ENCODE data around the gene SPATA25.
A peak's percentile ranks its signal among the peaks of the same experiment; 100 is the strongest.

Gene SPATA25

DNA sequence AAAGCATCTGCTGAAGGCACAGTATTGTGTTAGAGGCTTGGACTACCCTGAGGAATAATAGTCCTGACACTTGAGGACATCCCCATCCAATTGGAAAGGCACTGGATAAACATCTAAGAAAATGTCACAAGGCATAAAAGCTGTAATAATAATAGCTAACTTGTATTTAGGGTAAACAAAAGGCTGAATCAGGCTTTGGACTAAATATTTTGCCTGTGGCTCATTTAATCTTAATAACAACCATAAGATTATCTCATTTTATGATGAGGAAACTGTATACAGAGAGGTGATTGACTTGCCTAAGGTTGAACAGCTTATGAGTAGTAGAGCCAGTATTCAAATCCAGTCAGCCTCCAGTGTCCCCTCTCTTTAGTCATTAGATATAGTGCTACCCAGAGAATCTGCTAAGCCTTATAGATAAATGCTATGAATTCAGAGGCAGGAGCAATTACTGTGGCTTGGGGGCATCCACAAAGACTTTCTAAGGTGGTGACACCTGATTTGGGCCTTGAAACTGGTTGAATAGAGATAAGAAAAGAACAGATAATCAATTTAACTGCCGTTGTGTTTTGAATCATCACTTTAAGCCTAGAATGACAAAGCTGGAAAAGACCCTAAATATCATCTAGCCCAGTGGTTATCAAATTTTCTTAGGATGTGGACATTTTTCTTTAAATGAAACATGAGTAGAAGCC lies 13.9 kb downstream of the SPATA25 start:
- Histone ChIP-seq H3K36me3 (ENCODE audit: insufficient read depth, low read depth, low read length) (peaks cover 18% of the 10 kb centered on the region), H3K9me3 (ENCODE audit: insufficient read depth, low read depth, low read length) (no peaks in the 10 kb centered on the region), H3K9ac (ENCODE audit: low read depth, low read length) (no peak overlapping the region), H3K27me3 (ENCODE audit: insufficient read depth, low read length) (no peaks in the 10 kb centered on the region), H3K4me1 (ENCODE audit: insufficient read depth, low read length) (no peaks in the 10 kb centered on the region), H3K27ac (ENCODE audit: low read length) (no peak overlapping the region), H3K4me3 (ENCODE audit: low read length) (no peak overlapping the region)

DNA sequence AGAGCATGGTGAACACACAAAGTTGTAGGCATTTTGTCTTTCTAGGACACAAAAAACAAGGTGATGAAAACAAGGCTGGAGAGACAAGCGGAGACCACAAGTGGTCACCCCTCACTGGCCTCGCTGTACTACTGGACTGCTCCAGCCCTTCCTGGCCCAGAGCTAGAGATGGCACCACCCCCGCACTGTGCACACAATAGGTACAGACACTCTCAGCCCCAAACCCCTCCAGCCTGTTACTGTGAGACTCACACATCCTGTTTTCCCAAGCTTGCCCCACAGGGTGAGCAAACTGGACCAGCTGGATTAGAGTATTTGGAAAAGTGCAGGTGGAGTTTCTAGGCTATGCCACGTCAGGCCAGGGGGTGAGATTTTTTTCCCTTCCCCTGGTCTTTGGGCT lies 14.8 kb downstream of the SPATA25 start:
- no peak overlapping the region for H3K27ac ChIP-seq (ENCODE audit: low read length)
- H3K4me1 ChIP-seq (ENCODE audit: insufficient read depth, low read length): no peaks in the 10 kb centered on the region
- H3K9ac ChIP-seq (ENCODE audit: low read depth, low read length): no peak overlapping the region

DNA sequence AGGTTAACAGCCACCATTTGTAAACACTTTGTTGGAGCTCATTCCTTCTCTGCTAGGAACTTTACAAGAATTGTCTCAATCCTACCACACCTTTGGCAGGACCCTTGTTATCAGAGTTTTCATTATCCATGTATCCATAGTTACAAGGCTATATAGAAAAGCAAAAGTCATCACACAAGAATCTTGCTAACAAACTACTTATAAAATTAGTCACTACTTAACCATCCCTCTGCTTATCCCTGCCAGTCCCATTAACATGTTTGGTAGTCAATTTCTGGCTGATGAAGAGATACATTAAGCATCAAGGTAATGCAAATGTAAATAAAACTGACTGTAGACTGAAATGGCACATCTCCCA lies 19.6 kb downstream of the SPATA25 start:
- Histone ChIP-seq H3K27me3 (ENCODE audit: insufficient read depth, low read length) (no peaks in the 10 kb centered on the region), H3K9ac (ENCODE audit: low read depth, low read length) (no peak overlapping the region), H3K27ac (ENCODE audit: low read length) (no peak overlapping the region), H3K4me3 (ENCODE audit: low read length) (no peak overlapping the region), H3K36me3 (ENCODE audit: insufficient read depth, low read depth, low read length) (no peaks in the 10 kb centered on the region), H3K9me3 (ENCODE audit: insufficient read depth, low read depth, low read length) (no peaks in the 10 kb centered on the region), H3K4me1 (ENCODE audit: insufficient read depth, low read length) (no peaks in the 10 kb centered on the region)

More for the DNA sequence above, 14.8 kb downstream of the SPATA25 start:
- Histone ChIP-seq H3K4me3 (ENCODE audit: low read length) (no peak overlapping the region), H3K9me3 (ENCODE audit: insufficient read depth, low read depth, low read length) (no peaks in the 10 kb centered on the region), H3K36me3 (ENCODE audit: insufficient read depth, low read depth, low read length) (peaks cover 12% of the 10 kb centered on the region; the same call in 1 of the 2 replicates), H3K27me3 (ENCODE audit: insufficient read depth, low read length) (no peaks in the 10 kb centered on the region)

DNA sequence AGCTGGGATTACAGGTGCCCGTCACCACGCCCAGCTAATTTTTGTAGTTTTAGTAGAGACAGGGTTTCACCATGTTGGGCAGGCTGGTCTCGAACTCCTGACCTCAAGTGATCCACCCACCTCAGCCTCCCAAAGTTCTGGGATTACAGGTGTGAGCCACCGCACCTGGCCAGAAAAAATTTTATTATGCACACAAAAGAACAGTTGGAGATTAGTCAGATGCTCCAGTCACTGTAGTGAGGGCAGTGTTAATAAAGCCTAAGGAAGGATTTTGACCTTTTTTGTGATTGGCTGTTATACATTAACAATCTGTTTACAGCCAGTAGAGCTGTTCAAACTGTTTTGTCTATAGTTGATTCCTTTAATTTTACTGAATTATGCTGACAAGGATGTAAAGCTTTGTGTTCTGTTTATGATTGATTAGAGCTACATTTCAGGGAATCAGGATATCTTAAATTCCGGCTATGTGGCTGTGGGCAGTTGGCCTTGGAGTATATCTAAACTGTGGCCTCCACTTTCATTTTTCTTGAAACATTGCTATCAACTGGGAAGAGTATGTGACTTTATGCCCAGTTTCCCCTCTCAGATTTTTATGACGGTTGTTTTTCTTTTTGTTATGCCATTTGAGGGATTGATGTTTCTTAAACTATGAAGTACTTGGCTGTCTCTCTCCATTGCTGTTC lies 20.1 kb downstream of the SPATA25 start:
- Histone ChIP-seq H3K27ac (ENCODE audit: low read length) (no peak overlapping the region), H3K4me1 (ENCODE audit: insufficient read depth, low read length) (no peaks in the 10 kb centered on the region), H3K27me3 (ENCODE audit: insufficient read depth, low read length) (no peaks in the 10 kb centered on the region), H3K36me3 (ENCODE audit: insufficient read depth, low read depth, low read length) (no peaks in the 10 kb centered on the region), H3K4me3 (ENCODE audit: low read length) (no peak overlapping the region), H3K9ac (ENCODE audit: low read depth, low read length) (no peak overlapping the region), H3K9me3 (ENCODE audit: insufficient read depth, low read depth, low read length) (no peaks in the 10 kb centered on the region)

DNA sequence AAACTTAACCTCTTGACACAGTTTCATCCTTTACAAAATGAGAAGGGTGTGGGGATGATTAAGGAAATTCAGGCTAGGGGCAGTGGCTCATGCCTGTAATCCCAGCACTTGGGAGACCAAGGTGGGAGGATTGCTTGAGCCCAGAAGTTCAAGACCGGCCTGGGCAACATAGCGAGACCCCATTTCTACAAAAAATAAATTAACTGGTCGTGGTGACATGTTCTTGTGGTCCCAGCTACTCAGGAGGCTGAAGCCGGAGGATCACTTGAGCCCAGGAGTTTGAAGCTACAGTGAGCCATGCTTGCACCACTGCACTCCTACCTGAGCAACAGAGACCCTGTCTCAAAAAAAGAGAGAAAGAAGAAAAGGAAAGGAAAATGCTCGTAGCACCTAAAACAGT lies 21.0 kb downstream of the SPATA25 start:
- no peaks in the 10 kb centered on the region for H3K27me3 ChIP-seq (ENCODE audit: insufficient read depth, low read length)
- H3K9ac ChIP-seq (ENCODE audit: low read depth, low read length): no peak overlapping the region
- no peaks in the 10 kb centered on the region for H3K4me1 ChIP-seq (ENCODE audit: insufficient read depth, low read length)
- no peaks in the 10 kb centered on the region for H3K9me3 ChIP-seq (ENCODE audit: insufficient read depth, low read depth, low read length)
- H3K36me3 ChIP-seq (ENCODE audit: insufficient read depth, low read depth, low read length): no peaks in the 10 kb centered on the region
- H3K4me3 ChIP-seq (ENCODE audit: low read length): no peak overlapping the region
- H3K27ac ChIP-seq (ENCODE audit: low read length): no peak overlapping the region

DNA sequence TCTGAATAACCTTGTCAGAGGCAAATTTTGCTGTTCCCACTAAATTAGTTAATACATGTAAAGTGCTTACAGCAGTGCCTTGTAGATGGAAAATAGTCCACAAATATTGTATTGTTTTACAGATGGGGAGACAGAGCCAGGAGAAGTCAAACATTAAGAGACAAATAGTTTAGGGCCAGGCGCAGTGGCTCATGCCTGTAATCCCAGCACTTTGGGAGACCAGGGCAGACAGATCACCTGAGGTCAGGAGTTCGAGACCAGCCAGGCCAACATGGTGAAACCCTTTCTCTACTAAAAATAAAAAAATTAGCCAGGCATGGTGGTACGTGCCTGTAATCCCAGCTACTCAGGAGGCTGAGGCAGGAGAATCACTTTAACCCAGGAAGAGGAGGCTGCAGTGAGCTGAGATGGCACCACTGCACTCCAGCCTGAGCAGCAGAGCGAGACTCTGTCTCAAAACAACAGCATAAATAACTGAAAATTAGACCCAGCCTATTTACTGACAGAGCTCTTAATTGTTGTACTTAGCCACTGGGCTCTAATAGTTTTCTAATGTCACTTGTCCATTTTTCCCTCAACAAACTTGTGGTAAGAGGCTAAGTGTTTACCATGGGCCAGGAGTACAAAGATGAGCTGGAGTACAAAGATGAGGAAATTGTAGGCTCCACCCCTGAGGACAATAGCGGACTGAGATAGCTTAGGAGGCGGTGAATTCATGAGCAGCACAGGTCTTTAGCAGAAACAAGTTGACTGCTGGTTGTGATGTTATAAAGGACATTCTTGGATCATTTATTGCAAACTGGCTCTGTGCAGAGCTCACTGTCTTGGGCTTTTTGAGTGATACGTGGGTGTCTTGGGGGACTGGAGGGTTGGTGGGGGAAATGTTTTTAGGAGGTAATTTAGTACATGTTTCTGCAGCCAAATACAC lies 23.6 kb downstream of the SPATA25 start:
- Histone ChIP-seq H3K9me3 (ENCODE audit: insufficient read depth, low read depth, low read length) (no peaks in the 10 kb centered on the region), H3K36me3 (ENCODE audit: insufficient read depth, low read depth, low read length) (no peaks in the 10 kb centered on the region), H3K4me1 (ENCODE audit: insufficient read depth, low read length) (no peaks in the 10 kb centered on the region; the same call in 1 of the 2 replicates), H3K27ac (ENCODE audit: low read length) (no peak overlapping the region), H3K27me3 (ENCODE audit: insufficient read depth, low read length) (no peaks in the 10 kb centered on the region), H3K9ac (ENCODE audit: low read depth, low read length) (no peak overlapping the region), H3K4me3 (ENCODE audit: low read length) (no peak overlapping the region)

DNA sequence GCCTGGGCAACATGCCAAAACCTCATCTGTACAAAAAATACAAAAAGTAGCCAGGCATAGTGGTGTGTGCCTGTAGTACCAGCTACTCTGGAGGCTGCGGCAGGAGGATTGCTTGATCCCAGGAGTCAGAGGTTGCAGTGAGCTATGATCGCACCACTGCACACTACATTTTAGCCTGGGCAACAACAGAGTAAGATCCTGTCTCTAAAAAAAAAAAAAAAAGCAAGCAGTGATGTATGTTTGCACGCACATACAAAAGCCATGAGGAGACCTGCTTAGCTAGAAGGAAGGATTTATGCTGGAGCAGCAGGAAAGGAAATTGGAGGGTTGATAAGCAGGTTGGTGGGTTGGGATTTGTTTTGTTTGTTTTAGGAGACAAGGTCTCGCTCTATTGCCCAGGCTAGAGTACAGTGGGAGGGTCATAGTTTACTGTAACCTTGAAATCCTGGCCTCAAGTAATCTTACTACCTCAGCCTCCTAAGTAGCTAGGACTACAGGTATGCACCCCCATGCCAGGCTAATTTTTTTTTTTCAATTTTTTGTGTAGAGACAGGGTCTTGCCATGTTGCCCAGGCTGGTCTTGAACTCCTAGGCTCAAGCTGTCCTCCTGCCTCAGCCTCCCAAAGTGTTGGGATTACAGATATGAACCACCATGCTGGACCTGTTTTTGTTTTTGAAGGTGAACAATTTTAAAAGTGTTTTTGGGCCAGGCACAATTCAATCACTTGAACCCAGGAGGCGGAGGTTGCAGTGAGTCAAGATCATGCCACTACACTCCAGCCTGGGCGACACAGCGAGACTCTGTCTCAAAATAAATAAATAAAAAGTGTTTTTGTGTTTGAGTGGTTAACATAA lies 26.0 kb downstream of the SPATA25 start:
- Histone ChIP-seq H3K27ac (ENCODE audit: low read length) (no peak overlapping the region), H3K9ac (ENCODE audit: low read depth, low read length) (no peak overlapping the region), H3K9me3 (ENCODE audit: insufficient read depth, low read depth, low read length) (no peaks in the 10 kb centered on the region), H3K27me3 (ENCODE audit: insufficient read depth, low read length) (no peaks in the 10 kb centered on the region), H3K4me3 (ENCODE audit: low read length) (no peak overlapping the region), H3K36me3 (ENCODE audit: insufficient read depth, low read depth, low read length) (no peaks in the 10 kb centered on the region), H3K4me1 (ENCODE audit: insufficient read depth, low read length) (no peaks in the 10 kb centered on the region; the same call in 1 of the 2 replicates)

DNA sequence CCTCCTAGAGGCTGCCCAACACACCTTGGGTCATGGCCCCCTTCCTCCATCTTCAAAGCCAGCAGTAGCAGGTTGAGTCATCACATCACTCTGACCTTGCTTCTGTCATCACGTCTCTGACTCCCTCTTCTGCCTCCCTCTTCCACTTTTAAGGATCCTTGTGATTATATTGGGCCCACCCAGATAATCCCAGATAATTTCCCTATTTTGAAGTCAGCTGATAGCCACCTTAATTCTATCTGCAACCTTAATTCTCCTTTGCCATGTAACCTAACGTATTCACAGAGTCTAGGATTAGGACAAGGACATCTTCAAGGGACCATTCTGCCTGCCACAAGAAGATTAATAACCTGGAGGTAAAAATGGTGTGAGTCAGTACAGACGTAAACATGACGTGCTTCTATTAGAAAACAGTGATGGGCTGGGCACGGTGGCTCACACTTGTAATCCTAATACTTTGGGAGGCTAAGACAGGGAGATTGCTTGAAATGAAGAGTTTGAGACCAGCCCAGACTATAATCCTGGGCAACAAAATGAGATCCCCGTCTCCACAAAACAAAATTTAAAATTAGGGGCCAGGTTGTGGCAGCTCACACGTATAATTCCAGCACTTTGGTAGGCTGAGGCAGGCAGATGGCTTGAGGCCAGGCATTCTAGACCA lies 26.7 kb downstream of the SPATA25 start:
- Histone ChIP-seq H3K27me3 (ENCODE audit: insufficient read depth, low read length) (no peaks in the 10 kb centered on the region), H3K9ac (ENCODE audit: low read depth, low read length) (no peak overlapping the region), H3K4me3 (ENCODE audit: low read length) (no peak overlapping the region), H3K27ac (ENCODE audit: low read length) (no peak overlapping the region), H3K9me3 (ENCODE audit: insufficient read depth, low read depth, low read length) (no peaks in the 10 kb centered on the region), H3K36me3 (ENCODE audit: insufficient read depth, low read depth, low read length) (no peaks in the 10 kb centered on the region), H3K4me1 (ENCODE audit: insufficient read depth, low read length) (no peaks in the 10 kb centered on the region; the same call in 1 of the 2 replicates)

DNA sequence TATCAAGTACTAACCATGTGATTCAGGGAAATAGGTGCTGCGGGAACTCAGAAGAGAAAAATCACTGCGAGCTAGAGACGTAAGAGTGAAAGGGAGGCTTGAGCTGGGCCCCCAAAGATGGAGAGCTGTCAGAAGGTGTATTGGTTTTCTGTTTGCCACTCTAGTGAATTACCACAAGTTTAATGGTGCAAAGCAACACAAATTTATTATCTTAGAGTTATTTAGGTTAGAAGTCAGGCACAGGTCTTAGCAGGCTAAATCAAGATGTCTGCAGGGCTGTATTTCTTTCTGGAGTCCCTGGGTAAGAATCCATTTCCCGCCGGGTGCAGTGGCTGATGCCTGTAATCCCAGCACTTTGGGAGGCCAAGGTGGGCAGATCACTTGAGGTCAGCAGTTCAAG lies 27.5 kb downstream of the SPATA25 start:
- Histone ChIP-seq H3K9me3 (ENCODE audit: insufficient read depth, low read depth, low read length) (no peaks in the 10 kb centered on the region), H3K36me3 (ENCODE audit: insufficient read depth, low read depth, low read length) (no peaks in the 10 kb centered on the region), H3K27me3 (ENCODE audit: insufficient read depth, low read length) (no peaks in the 10 kb centered on the region), H3K4me1 (ENCODE audit: insufficient read depth, low read length) (peaks cover 3% of the 10 kb centered on the region; the same call in 1 of the 2 replicates), H3K9ac (ENCODE audit: low read depth, low read length) (no peak overlapping the region), H3K27ac (ENCODE audit: low read length) (no peak overlapping the region), H3K4me3 (ENCODE audit: low read length) (no peak overlapping the region)

DNA sequence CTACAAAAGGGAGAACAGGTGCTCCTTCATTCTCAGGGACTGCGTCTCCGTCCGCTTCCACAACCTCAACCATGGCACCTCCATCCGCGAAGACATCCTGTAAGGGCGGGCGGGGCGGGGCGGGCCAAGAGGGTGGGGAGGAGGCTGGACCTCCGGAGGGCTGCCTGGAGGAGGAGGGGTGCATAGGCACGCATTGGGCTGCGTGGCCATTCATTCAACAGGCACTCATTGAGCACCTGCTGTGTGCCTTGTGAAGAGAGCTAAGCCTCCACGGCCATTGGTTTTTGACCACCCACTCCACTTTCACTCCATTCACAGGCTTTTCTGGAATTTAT lies 29.6 kb downstream of the SPATA25 start:
- Histone ChIP-seq H3K4me1 (ENCODE audit: insufficient read depth, low read length) (peaks cover 14% of the 10 kb centered on the region; the same call in 1 of the 2 replicates), H3K9ac (ENCODE audit: low read depth, low read length) (peak overlapping the region; percentile 72; the same call in 1 of the 2 replicates), H3K27ac (ENCODE audit: low read length) (peak overlapping the region; percentile 78)

More for the DNA sequence above, 29.6 kb downstream of the SPATA25 start:
- no peaks in the 10 kb centered on the region for H3K36me3 ChIP-seq (ENCODE audit: insufficient read depth, low read depth, low read length)
- H3K4me3 ChIP-seq (ENCODE audit: low read length): peak overlapping the region; percentile 91
- no peaks in the 10 kb centered on the region for H3K27me3 ChIP-seq (ENCODE audit: insufficient read depth, low read length)
- H3K9me3 ChIP-seq (ENCODE audit: insufficient read depth, low read depth, low read length): no peaks in the 10 kb centered on the region

Data from iPS-20b (cell line).